Thoracic aorta (tissue), 2 donors: ENCODE measurements around the gene TBPL2. TPM values are rescaled to one million over a fixed set of nuclear protein-coding genes. Genes with fewer than 3 reads are reported as not detected.

ENCODE experiments used
- ATAC-seq: fragments of 150-250 bp; one replicate; pipeline ENCODE4 v1.8.0; 2017; ENCODE audit warnings: low read depth; ENCODE audit not compliant: insufficient number of reproducible peaks, low FRiP score
- DNase-seq: peaks from one replicate; pipeline ENCODE4 v3.0.0-alpha.2; 2020; ENCODE audit warnings: low spot score
- H3K27ac ChIP-seq, 2 donors: fragments of 200-600 bp; sonication (generic); 1 replicate in 1 of 2; 2 replicates in 1 of 2; pipeline ENCODE4 v1.5.1; 2016; ENCODE audit warnings: mild to moderate bottlenecking in 2 of 2, moderate library complexity in 2 of 2
- H3K27me3 ChIP-seq: fragments of 200-600 bp; sonication (generic); replicated peaks from 2 replicates; pipeline ENCODE4 v1.6.0; 2016; ENCODE audit warnings: mild to moderate bottlenecking; ENCODE audit not compliant: insufficient read depth
- H3K36me3 ChIP-seq: fragments of 200-600 bp; sonication (generic); one replicate; pipeline ENCODE4 v1.5.1; 2016
- H3K4me1 ChIP-seq, 2 donors: fragments of 200-600 bp; sonication (generic); 1 replicate in 1 of 2; 2 replicates in 1 of 2; pipeline versions ENCODE4 v1.5.1 to v1.6.0; 2016; ENCODE audit warnings: low read depth in 2 of 2, mild to moderate bottlenecking in 1 of 2; ENCODE audit not compliant: control insufficient read depth in 1 of 2
- H3K4me3 ChIP-seq: fragments of 200-600 bp; sonication (generic); 2 replicates; pipeline ENCODE4 v1.5.1; 2016; ENCODE audit warnings: mild to moderate bottlenecking
- H3K9me3 ChIP-seq: fragments of 200-600 bp; sonication (generic); 2 replicates; pipeline ENCODE4 v1.5.1; 2016
- CTCF ChIP-seq: fragments of 200-600 bp; sonication (generic); IDR thresholded peaks from one replicate; pipeline ENCODE4 v1.5.1; 2019; ENCODE audit warnings: antibody characterized with exemption
- total RNA-seq, 2 donors: library from RNA; depleted of rRNA; stranded (reverse); fragments of >200 nt; gene quantifications; one replicate each; pipeline versions ENCODE4 v1.1.0 to v1.2.3, GENCODE V29; 2016

The TBPL2 gene
- total RNA-seq, 2 donors from 2014 or later: not detected

GRCh38 chr14:55404173-55404854, 36.1 kb downstream of the TBPL2 start:
- peaks cover 33 to 61% of the 10 kb centered on the region in 2 donors for H3K4me1 ChIP-seq
- peak overlapping the region; percentile 7 to 53 for H3K27ac ChIP-seq
- H3K36me3 ChIP-seq: no peaks in the 10 kb centered on the region
- H3K9me3 ChIP-seq: no peaks in the 10 kb centered on the region
- ATAC-seq (no peak), DNase-seq (no peak)
- H3K27me3 ChIP-seq: no peaks in the 10 kb centered on the region
- no peak for TF ChIP-seq CTCF
- H3K4me3 ChIP-seq: no peak overlapping the region

GRCh38 chr14:55401751-55402150, 38.7 kb downstream of the TBPL2 start:
- no peaks in the 10 kb centered on the region for H3K27me3 ChIP-seq
- H3K4me1 ChIP-seq: peaks cover 43 to 49% of the 10 kb centered on the region in 2 donors
- no peak for TF ChIP-seq CTCF
- H3K4me3 ChIP-seq: no peak overlapping the region
- no peaks in the 10 kb centered on the region for H3K9me3 ChIP-seq
- peak overlapping the region in 1 of 2 donors; percentile 22 for H3K27ac ChIP-seq
- H3K36me3 ChIP-seq: no peaks in the 10 kb centered on the region
- DNase-seq: no peak
- no peak for ATAC-seq

- no peak for DNase-seq
- ATAC-seq: no peak
- Histone ChIP-seq H3K27me3 (no peaks in the 10 kb centered on the region), H3K4me1 (peaks cover 40 to 42% of the 10 kb centered on the region in 2 donors), H3K27ac (peak overlapping the region; percentile 68 to 71), H3K9me3 (no peaks in the 10 kb centered on the region), H3K36me3 (peaks cover 3% of the 10 kb centered on the region), H3K4me3 (no peak overlapping the region)
- TF ChIP-seq CTCF: no peak
These were observed 40.6 kb downstream of the TBPL2 start for GRCh38 chr14:55399852-55400251.

GRCh38 chr14:55399183-55399582, 41.2 kb downstream of the TBPL2 start:
- peak overlapping the region; percentile 17 for H3K4me3 ChIP-seq

GRCh38 chr14:55398679-55399078, 41.7 kb downstream of the TBPL2 start:
- Histone ChIP-seq H3K27ac (peak overlapping the region; percentile 68 to 74), H3K4me3 (peak overlapping the region; percentile 30), H3K36me3 (peaks cover 11% of the 10 kb centered on the region), H3K9me3 (no peaks in the 10 kb centered on the region), H3K27me3 (no peaks in the 10 kb centered on the region), H3K4me1 (peaks cover 30 to 38% of the 10 kb centered on the region in 2 donors)
- ATAC-seq: peak; percentile 100
- TF ChIP-seq CTCF: no peak
- peak; percentile 38 for DNase-seq

More at GRCh38 chr14:55399183-55399582, 41.2 kb downstream of the TBPL2 start:
- no peak for TF ChIP-seq CTCF
- H3K36me3 ChIP-seq: peaks cover 8% of the 10 kb centered on the region
- no peaks in the 10 kb centered on the region for H3K9me3 ChIP-seq
- H3K27ac ChIP-seq: peak overlapping the region; percentile 68 to 71
- no peak for ATAC-seq
- peaks cover 34 to 38% of the 10 kb centered on the region in 2 donors for H3K4me1 ChIP-seq
- no peak for DNase-seq
- H3K27me3 ChIP-seq: no peaks in the 10 kb centered on the region
